Heart right ventricle (tissue), 16 donors: ENCODE data around the gene TMEM79. TPM values are rescaled to one million over a fixed set of nuclear protein-coding genes. Genes with fewer than 3 reads are reported as not detected.

Experiments used
- ATAC-seq, 8 donors: fragments of 200-7000 bp; cut with Tn5 transposase; one replicate each; pipeline ENCODE4 v1.9.1; 2020; ENCODE audit warnings: mild to moderate bottlenecking in 8 of 8, moderate library complexity in 8 of 8, moderate number of reproducible peaks in 1 of 8
- DNase-seq, 2 donors: peaks; one replicate each; pipeline ENCODE4 v3.0.0-alpha.2; 2020
- H3K27ac ChIP-seq, 10 donors: fragments of 200-600 bp; sonication (generic) in 2 of 10; one replicate each; pipeline versions ENCODE4 v1.5.0 to v1.8.0; 2020 to 2022; ENCODE audit warnings: mild to moderate bottlenecking in 3 of 10
- H3K27me3 ChIP-seq, 7 donors: fragments of 200-600 bp; one replicate each; pipeline ENCODE4 v1.8.0; 2021 to 2022; ENCODE audit warnings: mild to moderate bottlenecking in 2 of 7
- H3K36me3 ChIP-seq, 9 donors: fragments of 200-600 bp; sonication (generic) in 1 of 9; one replicate each; pipeline versions ENCODE4 v1.5.0 to v1.8.0; 2020 to 2022; ENCODE audit warnings: mild to moderate bottlenecking in 2 of 9
- H3K4me1 ChIP-seq, 9 donors: fragments of 200-600 bp; sonication (generic) in 1 of 9; one replicate each; pipeline versions ENCODE4 v1.5.0 to v1.8.0; 2020 to 2022; ENCODE audit warnings: mild to moderate bottlenecking in 4 of 9
- H3K4me3 ChIP-seq, 10 donors: fragments of 200-600 bp; sonication (generic) in 2 of 10; one replicate each; pipeline versions ENCODE4 v1.5.0 to v1.8.0; 2020 to 2022; ENCODE audit warnings: mild to moderate bottlenecking in 7 of 10, moderate library complexity in 2 of 10
- H3K9me3 ChIP-seq, 11 donors: fragments of 200-600 bp in 10 of 11; sonication (generic) in 2 of 11; one replicate each; pipeline versions ENCODE4 v1.5.0 to v1.8.0; 2013 to 2022; ENCODE audit warnings: mild to moderate bottlenecking in 2 of 11, control low read depth in 1 of 11, moderate library complexity in 1 of 11
- CTCF ChIP-seq, 9 donors: fragments of 200-600 bp; sonication (generic) in 2 of 9; IDR thresholded peaks; one replicate each; pipeline versions ENCODE4 v1.5.0 to v1.8.0; 2021 to 2022; ENCODE audit warnings: antibody characterized with exemption in 9 of 9, mild to moderate bottlenecking in 5 of 9, moderate library complexity in 1 of 9
- WGBS, 2 donors: extraction: QIAGEN DNeasy Blood & Tissue Kit; methylation state at CpG; one replicate each; pipeline ENCODE4 v1.1.7; 2013; ENCODE audit warnings: inconsistent platforms in 1 of 2; 5-methylcytosine and 5-hydroxymethylcytosine counted together
- intact Hi-C, 10 donors: fragments of 100-400 bp; cut with DNase I; formaldehyde crosslinking; loops; one replicate each; pipeline versions ENCODE4 v1.11.1 to v1.14.2; 2022
- polyA plus RNA-seq, 2 donors: library from polyadenylated mRNA; stranded (reverse); fragments of 200-250 nt; gene quantifications; one replicate each; pipeline ENCODE4 v1.2.3, GENCODE V29; 2013
- total RNA-seq, 10 donors: library from RNA; stranded (reverse); fragmentation: NEBNext Ultra II Directional in 3 of 10; extraction: Animal tissue kit (Norgen Biotek cat#: 25700) in 3 of 10; gene quantifications; one replicate each; pipeline versions ENCODE4 v1.2.1 to v1.2.4, GENCODE V29; 2021 to 2023
- donor health status: Arrhythmogenic right ventricular cardiomyopathy.
- donor health status: ischemic (EF 13 %, LVEDD 7.1; RV severe dilation, severe dysfunction).
- donor health status: healthy with polysubstance abuse.
- donor health status: DM: no; HTN: yes; CAD: no.
- donor health status: DM: no; HTN: no; CAD: no.
- donor health status: ischemic (EF 25% LVEDD 6.9; RV normal size, moderate dysfunction).
- donor health status: ischemic (EF 25% LVEDD 5.7; RV mildly dilated, moderate dysfunction).
- donor health status: healthy.
- donor health status: DM: yes; HTN: yes; CAD: no.
- donor health status: Ischemic cardiomyopathy.
- donor health status: ischemic (EF 35%, LVEDD 5.7; RV mildly dilated, moderate dysfunction).
- donor health status: nonischemic (EF 11% LVEDD 7.7; RV severe dilation, severe dysfunction).
- donor health status: DM: yes; HTN: yes; CAD: no.
- donor health status: PGD.
- donor health status: ischemic (EF 29% LVEDD 5.4; RV normal size, mild dysfunction).
- donor health status: nonischemic (EF 23%, LVEDD 6.1; RV moderate dilation, normal function).

The TMEM79 gene
- total and polyA plus RNA-seq, 12 donors, result 0.82 to 2.3 (median 1.7) TPM

GRCh38 chr1:156308078-156308477, 24.0 kb downstream of the TMEM79 start:
- no peak for ATAC-seq
- H3K36me3 ChIP-seq, result peaks cover 9 to 94% (median 60%) of the 10 kb centered on the region in 9 donors
- H3K27ac ChIP-seq, result no peak overlapping the region
- H3K4me3 ChIP-seq, result no peak overlapping the region
- H3K4me1 ChIP-seq, result no peaks in the 10 kb centered on the region
- intact Hi-C loops, result no loop called here
- TF ChIP-seq CTCF (IDR thresholded peaks at IDR 0.05), result no peak
- H3K27me3 ChIP-seq, result no peaks in the 10 kb centered on the region
- no peaks in the 10 kb centered on the region for H3K9me3 ChIP-seq
- no peak for DNase-seq

DNA sequence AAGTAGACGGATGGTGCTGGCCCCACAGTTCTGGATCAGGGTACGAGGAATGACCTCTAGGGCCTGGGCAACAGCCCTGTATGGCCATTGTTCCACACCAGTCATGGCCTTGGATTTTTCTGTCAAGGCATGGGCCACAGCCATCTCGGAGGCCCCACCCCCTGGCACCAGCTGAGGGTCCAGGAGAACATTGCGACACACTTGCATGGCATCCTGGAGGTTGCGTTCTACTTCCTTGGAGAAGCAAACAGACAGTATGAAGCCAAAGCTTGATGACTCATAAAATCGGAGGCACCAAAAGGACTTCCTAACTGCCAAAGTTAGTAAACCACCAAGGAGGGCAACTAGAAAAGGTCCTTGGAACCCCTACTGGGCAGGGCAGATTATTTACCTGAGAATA, 26.8 kb downstream of the TMEM79 start:
- peaks cover 9 to 100% (median 84%) of the 10 kb centered on the region in 9 donors for H3K36me3 ChIP-seq
- no peaks in the 10 kb centered on the region for H3K27me3 ChIP-seq
- no peak for TF ChIP-seq CTCF (IDR thresholded peaks at IDR 0.05)
- ATAC-seq (peak in 1 of 8 donors; percentile 52), DNase-seq (no peak)
- no peak overlapping the region for H3K4me3 ChIP-seq
- intact Hi-C loops, result loop anchor here in 1 of 10 donors (10.0 kb wide), 1 partner anchor 46 kb away; no protein-coding TSS in a partner anchor
- no peaks in the 10 kb centered on the region for H3K9me3 ChIP-seq
- no peak overlapping the region for H3K27ac ChIP-seq
- H3K4me1 ChIP-seq, result no peaks in the 10 kb centered on the region
- 90% methylated on average over 6 of the region's 6 CpGs for WGBS, 2 donors

DNA sequence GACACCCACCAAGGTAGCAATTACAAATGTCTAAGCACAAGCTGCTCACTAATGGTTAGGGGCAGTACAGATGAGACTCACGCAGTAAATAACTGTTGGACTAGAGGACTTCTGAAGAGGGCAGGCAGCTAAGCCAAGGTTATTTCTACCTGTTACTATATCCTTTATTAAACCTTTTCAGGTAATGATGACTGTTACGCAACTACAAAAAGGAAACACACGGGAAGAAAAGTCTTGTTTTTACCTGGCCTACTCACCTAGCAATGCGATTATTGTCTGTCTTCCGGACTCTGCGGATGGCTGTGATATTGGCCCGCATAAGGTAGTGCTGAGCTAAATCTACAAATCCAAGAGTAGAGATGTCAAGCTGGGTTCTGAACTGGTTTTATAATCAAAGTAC, 32.8 kb downstream of the TMEM79 start:
- H3K9me3 ChIP-seq, result no peaks in the 10 kb centered on the region
- DNase-seq (no peak), ATAC-seq (no peak)
- 94 to 95% methylated on average over 7 of the region's 7 CpGs for WGBS, 2 donors
- H3K27me3 ChIP-seq, result no peaks in the 10 kb centered on the region
- no peaks in the 10 kb centered on the region for H3K4me1 ChIP-seq
- intact Hi-C loops, result loop anchor here in 2 of 10 donors (5.0 to 10.0 kb wide), 2 partner anchors 52 to 170 kb away; no protein-coding TSS in a partner anchor
- peaks cover 3 to 100% (median 93%) of the 10 kb centered on the region in 9 donors for H3K36me3 ChIP-seq
- H3K4me3 ChIP-seq, result no peak overlapping the region
- no peak for TF ChIP-seq CTCF (IDR thresholded peaks at IDR 0.05)
- H3K27ac ChIP-seq, result no peak overlapping the region

GRCh38 chr1:156319664-156320063, 35.5 kb downstream of the TMEM79 start:
- intact Hi-C loops, result loop anchor here in 2 of 10 donors (5.0 to 10.0 kb wide), 2 partner anchors 55 to 172 kb away; no protein-coding TSS in a partner anchor
- ATAC-seq, result no peak

More at GRCh38 chr1:156319664-156320063, 35.5 kb downstream of the TMEM79 start:
- DNase-seq, result no peak
- no peaks in the 10 kb centered on the region for H3K27me3 ChIP-seq
- TF ChIP-seq CTCF (IDR thresholded peaks at IDR 0.05), result peak; percentile 17 to 66 (median 57)
- H3K9me3 ChIP-seq, result no peaks in the 10 kb centered on the region
- H3K36me3 ChIP-seq, result peaks cover 3 to 100% (median 90%) of the 10 kb centered on the region in 9 donors
- no peaks in the 10 kb centered on the region for H3K4me1 ChIP-seq
- no peak overlapping the region for H3K27ac ChIP-seq
- 89 to 90% methylated on average over 1 of the region's 1 CpG for WGBS, 2 donors
- no peak overlapping the region for H3K4me3 ChIP-seq
